K562 (cell line): ENCODE results near the gene USP20. TPM values are rescaled to one million over a fixed set of nuclear protein-coding genes. Genes with fewer than 3 reads are reported as not detected.

ENCODE experiments used
- ARHGAP35 ChIP-seq: fragments of 450-650 bp; IDR thresholded peaks from 2 replicates; pipeline ENCODE4 v1.6.1; 2018; ENCODE audit not compliant: partially characterized antibody
- CCAR2 ChIP-seq: fragments of 200-400 bp; formaldehyde crosslinking; IDR thresholded peaks from 2 replicates; pipeline ENCODE4 v1.6.1; 2017; ENCODE audit warnings: mild to moderate bottlenecking, low read depth, low read length
- ELF2 ChIP-seq: fragments of 250-450 bp; sonication (Bioruptor Pico); IDR thresholded peaks from 2 replicates; pipeline ENCODE4 v1.5.0; 2021; ENCODE audit warnings: mild to moderate bottlenecking
- MAFG ChIP-seq: fragments of 450-650 bp; conservative IDR thresholded peaks from 2 replicates; pipeline ENCODE4 v1.6.1; 2016; ENCODE audit warnings: missing genetic modification characterization, missing compliant biosample characterization
- MAFK ChIP-seq: IDR thresholded peaks from 2 replicates; pipeline ENCODE4 v1.6.1; 2011; ENCODE audit warnings: low read length, improper control_type of control experiment
- MEF2D ChIP-seq: conservative IDR thresholded peaks from 2 replicates; pipeline ENCODE4 v1.6.1; 2016; ENCODE audit warnings: low read depth, missing genetic modification characterization, missing compliant biosample characterization
- OTX1 ChIP-seq: fragments of 450-650 bp; formaldehyde crosslinking; IDR thresholded peaks from 2 replicates; pipeline ENCODE4 v1.4.0; 2022; ENCODE audit warnings: mild to moderate bottlenecking
- RFX5 ChIP-seq: IDR thresholded peaks from 2 replicates; pipeline ENCODE4 v1.6.1; 2011; ENCODE audit warnings: low read depth, mild to moderate bottlenecking, improper control_type of control experiment, low read length
- SAP30 ChIP-seq: fragments of 200-600 bp; sonication (generic); IDR thresholded peaks from 2 replicates; pipeline ENCODE4 v1.6.1; 2012; ENCODE audit warnings: borderline replicate concordance, low read depth, mild to moderate bottlenecking, moderate library complexity, low read length, control low read depth, inconsistent platforms; ENCODE audit not compliant: insufficient read depth, poor library complexity, severe bottlenecking
- SIN3A ChIP-seq, 2 experiments: fragments of 150-350 bp in 1 of 2; IDR thresholded peaks; 2 replicates each; pipeline ENCODE4 v1.6.1; 2011 to 2016; ENCODE audit warnings: borderline replicate concordance in 2 of 2, low read depth in 2 of 2, low read length in 2 of 2, mild to moderate bottlenecking in 2 of 2, moderate library complexity in 2 of 2; ENCODE audit not compliant: control insufficient read depth in 1 of 2
- SREBF1 ChIP-seq: fragments of 150-350 bp; IDR thresholded peaks from 2 replicates; pipeline ENCODE4 v1.6.1; 2014; ENCODE audit warnings: antibody characterized with exemption, low read depth, low read length, borderline replicate concordance
- STAG1 ChIP-seq: sonication (generic); formaldehyde crosslinking; IDR thresholded peaks from 2 replicates; pipeline ENCODE4 v1.5.0; 2020; ENCODE audit warnings: missing genetic modification reagents, borderline replicate concordance
- STAT5B ChIP-seq: fragments of 250-450 bp; sonication (Bioruptor Pico); IDR thresholded peaks from 2 replicates; pipeline ENCODE4 v1.8.0; 2021; ENCODE audit warnings: mild to moderate bottlenecking, inconsistent platforms
- TEAD1 ChIP-seq, 2 experiments: fragments of 450-650 bp in 1 of 2; sonication (generic) in 1 of 2; formaldehyde crosslinking; IDR thresholded peaks; 2 replicates each; pipeline versions ENCODE4 v1.4.0 to v1.8.0; 2020 to 2022; ENCODE audit warnings: mild to moderate bottlenecking in 2 of 2, missing genetic modification reagents in 1 of 2
- ZKSCAN8 ChIP-seq: fragments of 200-800 bp; sonication (Bioruptor generic); IDR thresholded peaks from 2 replicates; pipeline ENCODE4 v1.6.1; 2016; ENCODE audit warnings: missing genetic modification characterization, missing compliant biosample characterization
- ZNF174 ChIP-seq: fragments of 250-450 bp; sonication (Bioruptor Pico); IDR thresholded peaks from 2 replicates; pipeline ENCODE4 v1.4.0; 2020; ENCODE audit warnings: mild to moderate bottlenecking
- ZNF583 ChIP-seq: fragments of 250-450 bp; sonication (Bioruptor Pico); IDR thresholded peaks from 2 replicates; pipeline ENCODE4 v1.4.0; 2020
- polyA plus RNA-seq, 8 experiments: library from polyadenylated mRNA; depleted of rRNA in 4 of 8; stranded (reverse) in 5 of 8; unstranded in 3 of 8; fragments of >200 nt; fragmentation: Nextera tagmentation in 2 of 8; fragmentation: Illumina TruSeq in 1 of 8; extraction: Ambion mirVana in 2 of 8; extraction: Trizol in 1 of 8; gene quantifications; 2 replicates each; pipeline versions ENCODE4 v1.2.1 to v1.2.3, GENCODE V29; 2011 to 2014; ENCODE audit warnings: inconsistent platforms in 1 of 8, missing spikeins in 1 of 8
- total RNA-seq, 7 experiments: library from RNA; depleted of rRNA in 6 of 7; stranded (reverse); fragments of >200 nt in 6 of 7; fragmentation: Illumina TruSeq in 2 of 7; extraction: Trizol in 2 of 7; gene quantifications; 2 replicates each; pipeline versions ENCODE4 v1.2.1 to v1.2.3, GENCODE V29; 2011 to 2021; ENCODE audit warnings: low replicate concordance in 1 of 7
- TF ChIP-seq, protein P1 (sequence below): fragments of 450-650 bp; IDR thresholded peaks from 2 replicates; pipeline ENCODE4 v1.6.1; 2017; ENCODE audit warnings: mild to moderate bottlenecking, moderate library complexity
- TF ChIP-seq, protein P2 (sequence below): sonication (generic); formaldehyde crosslinking; IDR thresholded peaks from 2 replicates; pipeline ENCODE4 v1.8.0; 2022; ENCODE audit warnings: mild to moderate bottlenecking, missing genetic modification reagents
- TF ChIP-seq, protein P3 (sequence below): sonication (generic); formaldehyde crosslinking; IDR thresholded peaks from 2 replicates; pipeline ENCODE4 v1.8.0; 2022; ENCODE audit warnings: missing genetic modification reagents, mild to moderate bottlenecking, borderline replicate concordance
- TF ChIP-seq, protein P4 (sequence below): fragments of 200-400 bp; formaldehyde crosslinking; IDR thresholded peaks from 2 replicates; pipeline ENCODE4 v1.6.1; 2017; ENCODE audit warnings: mild to moderate bottlenecking, low read depth, low read length, moderate library complexity

The USP20 gene
- total and polyA plus RNA-seq, 9 of the 15 experiments (the other 6 are each of a cell fraction or from before 2014, with no cell fraction given): 1.9 to 136 (median 49.1) TPM

DNA sequence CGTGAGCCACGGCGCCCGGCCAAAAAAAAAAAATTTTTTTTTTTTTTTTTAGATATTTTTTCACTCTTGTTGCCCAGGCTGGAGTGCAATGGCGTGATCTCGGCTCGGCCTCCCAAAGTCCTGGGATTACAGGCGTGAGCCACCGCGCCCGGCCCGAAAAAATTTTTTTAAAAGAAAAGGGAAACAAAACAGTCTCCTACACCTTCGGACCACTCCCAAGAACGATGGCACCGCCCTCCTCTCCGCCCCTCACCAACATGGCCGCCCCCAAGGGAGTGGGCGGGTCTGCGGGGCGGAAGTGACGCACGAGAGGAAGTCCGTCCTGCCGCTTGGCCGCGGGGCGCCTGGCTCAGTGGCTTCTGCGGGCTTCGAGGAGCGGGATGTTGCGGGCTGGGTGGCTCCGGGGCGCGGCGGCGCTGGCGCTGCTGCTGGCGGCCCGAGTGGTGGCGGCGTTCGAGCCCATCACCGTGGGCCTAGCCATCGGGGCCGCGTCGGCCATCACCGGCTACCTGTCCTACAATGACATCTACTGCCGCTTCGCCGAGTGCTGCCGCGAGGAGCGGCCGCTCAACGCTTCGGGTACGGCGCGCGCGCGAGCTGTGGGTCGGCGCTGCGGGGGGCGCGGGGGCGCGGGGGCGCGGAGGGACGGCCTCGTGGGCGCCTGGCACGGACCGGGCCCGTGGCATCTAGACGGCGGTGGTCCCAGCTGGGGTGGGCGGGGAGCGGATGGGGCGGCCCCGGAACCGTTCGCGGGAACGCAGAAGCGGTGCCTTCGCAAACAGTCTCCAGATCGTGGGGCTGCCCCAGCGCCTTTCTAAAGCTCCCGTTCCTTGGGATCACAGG, 32.2 kb upstream of the USP20 start, which contains the start of gene TOR1B (continued):
- TF ChIP-seq SAP30 (peak; percentile 95), MAFG (no peak), ZKSCAN8 (CRISPR knock-in tag) (no peak), MEF2D (tag) (no peak), RFX5 (no peak), STAG1 (CRISPR knock-in tag) (no peak), OTX1 (no peak), STAT5B (CRISPR knock-in tag) (no peak), ZNF583 (no peak), MAFK (no peak), ZNF174 (CRISPR knock-in tag) (no peak), ARHGAP35 (no peak), SREBF1 (no peak), CCAR2 (no peak), TEAD1 (CRISPR knock-in tag; IDR thresholded peaks at IDR 0.05) (peak in 1 of 2 experiments; percentile 41; a peak in 1 of 4 replicates), SIN3A (IDR thresholded peaks at IDR 0.05; ENCODE audit: borderline replicate concordance in 2 of 2, control insufficient read depth in 1 of 2, low read depth in 2 of 2, low read length in 2 of 2) (peak; percentile 74 to 91; a peak in 3 of 4 replicates), ELF2 (no peak)
- TF ChIP-seq, protein P1, sequence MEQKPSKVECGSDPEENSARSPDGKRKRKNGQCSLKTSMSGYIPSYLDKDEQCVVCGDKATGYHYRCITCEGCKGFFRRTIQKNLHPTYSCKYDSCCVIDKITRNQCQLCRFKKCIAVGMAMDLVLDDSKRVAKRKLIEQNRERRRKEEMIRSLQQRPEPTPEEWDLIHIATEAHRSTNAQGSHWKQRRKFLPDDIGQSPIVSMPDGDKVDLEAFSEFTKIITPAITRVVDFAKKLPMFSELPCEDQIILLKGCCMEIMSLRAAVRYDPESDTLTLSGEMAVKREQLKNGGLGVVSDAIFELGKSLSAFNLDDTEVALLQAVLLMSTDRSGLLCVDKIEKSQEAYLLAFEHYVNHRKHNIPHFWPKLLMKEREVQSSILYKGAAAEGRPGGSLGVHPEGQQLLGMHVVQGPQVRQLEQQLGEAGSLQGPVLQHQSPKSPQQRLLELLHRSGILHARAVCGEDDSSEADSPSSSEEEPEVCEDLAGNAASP: no peak
- TF ChIP-seq, protein P2, sequence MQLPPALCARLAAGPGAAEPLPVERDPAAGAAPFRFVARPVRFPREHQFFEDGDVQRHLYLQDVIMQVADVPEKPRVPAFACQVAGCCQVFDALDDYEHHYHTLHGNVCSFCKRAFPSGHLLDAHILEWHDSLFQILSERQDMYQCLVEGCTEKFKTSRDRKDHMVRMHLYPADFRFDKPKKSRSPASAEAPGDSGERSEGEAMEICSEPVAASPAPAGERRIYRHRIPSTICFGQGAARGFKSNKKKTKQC: no peak; the same call in 1 of the 2 replicates
- TF ChIP-seq, protein P3, sequence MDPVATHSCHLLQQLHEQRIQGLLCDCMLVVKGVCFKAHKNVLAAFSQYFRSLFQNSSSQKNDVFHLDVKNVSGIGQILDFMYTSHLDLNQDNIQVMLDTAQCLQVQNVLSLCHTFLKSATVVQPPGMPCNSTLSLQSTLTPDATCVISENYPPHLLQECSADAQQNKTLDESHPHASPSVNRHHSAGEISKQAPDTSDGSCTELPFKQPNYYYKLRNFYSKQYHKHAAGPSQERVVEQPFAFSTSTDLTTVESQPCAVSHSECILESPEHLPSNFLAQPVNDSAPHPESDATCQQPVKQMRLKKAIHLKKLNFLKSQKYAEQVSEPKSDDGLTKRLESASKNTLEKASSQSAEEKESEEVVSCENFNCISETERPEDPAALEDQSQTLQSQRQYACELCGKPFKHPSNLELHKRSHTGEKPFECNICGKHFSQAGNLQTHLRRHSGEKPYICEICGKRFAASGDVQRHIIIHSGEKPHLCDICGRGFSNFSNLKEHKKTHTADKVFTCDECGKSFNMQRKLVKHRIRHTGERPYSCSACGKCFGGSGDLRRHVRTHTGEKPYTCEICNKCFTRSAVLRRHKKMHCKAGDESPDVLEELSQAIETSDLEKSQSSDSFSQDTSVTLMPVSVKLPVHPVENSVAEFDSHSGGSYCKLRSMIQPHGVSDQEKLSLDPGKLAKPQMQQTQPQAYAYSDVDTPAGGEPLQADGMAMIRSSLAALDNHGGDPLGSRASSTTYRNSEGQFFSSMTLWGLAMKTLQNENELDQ (CRISPR knock-in tag): no peak
- TF ChIP-seq, protein P4, sequence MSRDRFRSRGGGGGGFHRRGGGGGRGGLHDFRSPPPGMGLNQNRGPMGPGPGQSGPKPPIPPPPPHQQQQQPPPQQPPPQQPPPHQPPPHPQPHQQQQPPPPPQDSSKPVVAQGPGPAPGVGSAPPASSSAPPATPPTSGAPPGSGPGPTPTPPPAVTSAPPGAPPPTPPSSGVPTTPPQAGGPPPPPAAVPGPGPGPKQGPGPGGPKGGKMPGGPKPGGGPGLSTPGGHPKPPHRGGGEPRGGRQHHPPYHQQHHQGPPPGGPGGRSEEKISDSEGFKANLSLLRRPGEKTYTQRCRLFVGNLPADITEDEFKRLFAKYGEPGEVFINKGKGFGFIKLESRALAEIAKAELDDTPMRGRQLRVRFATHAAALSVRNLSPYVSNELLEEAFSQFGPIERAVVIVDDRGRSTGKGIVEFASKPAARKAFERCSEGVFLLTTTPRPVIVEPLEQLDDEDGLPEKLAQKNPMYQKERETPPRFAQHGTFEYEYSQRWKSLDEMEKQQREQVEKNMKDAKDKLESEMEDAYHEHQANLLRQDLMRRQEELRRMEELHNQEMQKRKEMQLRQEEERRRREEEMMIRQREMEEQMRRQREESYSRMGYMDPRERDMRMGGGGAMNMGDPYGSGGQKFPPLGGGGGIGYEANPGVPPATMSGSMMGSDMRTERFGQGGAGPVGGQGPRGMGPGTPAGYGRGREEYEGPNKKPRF: no peak
